Activated CD4-positive, alpha-beta T cell treated with anti-CD3 and anti-CD28 coated beads, Interleukin-2, amount 10 ng/mL, durations not matched to agents 24 days and 14 days (primary cell): ENCODE data around the gene RNGTT. TPM values are rescaled to one million over a fixed set of nuclear protein-coding genes. Genes with fewer than 3 reads are reported as not detected.
"Not testable (repeated sequence)": the region's sequence is repeated elsewhere in the genome, so short reads cannot be mapped to it uniquely, and the experiment has no call there.

Source experiments
- DNase-seq: peaks from one replicate; pipeline ENCODE4 v3.0.0; 2022
- H3K27ac Mint-ChIP-seq: one replicate; pipeline ENCODE4 v1.8.0; 2022; ENCODE audit warnings: mild to moderate bottlenecking, mixed read lengths
- H3K27me3 Mint-ChIP-seq: one replicate; pipeline ENCODE4 v1.8.0; 2022; ENCODE audit warnings: mixed read lengths
- H3K36me3 Mint-ChIP-seq: one replicate; pipeline ENCODE4 v1.8.0; 2022; ENCODE audit warnings: low read depth, mild to moderate bottlenecking, mixed read lengths
- H3K4me1 Mint-ChIP-seq: one replicate; pipeline ENCODE4 v1.8.0; 2021; ENCODE audit warnings: mixed read lengths
- H3K4me3 Mint-ChIP-seq: one replicate; pipeline ENCODE4 v1.8.0; 2022; ENCODE audit warnings: mild to moderate bottlenecking, moderate library complexity, mixed read lengths
- H3K9me3 Mint-ChIP-seq: one replicate; pipeline ENCODE4 v1.8.0; 2021; ENCODE audit warnings: mixed read lengths
- intact Hi-C: fragments of 100-400 bp; cut with micrococcal nuclease; formaldehyde crosslinking; loops from one replicate; pipeline ENCODE4 v1.15.1; 2023
- total RNA-seq: library from RNA; stranded (reverse); gene quantifications from 2 replicates; pipeline ENCODE4 v1.2.3, GENCODE V29; 2022

The RNGTT gene
- total RNA-seq, 1 donor from 2014 or later, result 25.9 TPM

DNA sequence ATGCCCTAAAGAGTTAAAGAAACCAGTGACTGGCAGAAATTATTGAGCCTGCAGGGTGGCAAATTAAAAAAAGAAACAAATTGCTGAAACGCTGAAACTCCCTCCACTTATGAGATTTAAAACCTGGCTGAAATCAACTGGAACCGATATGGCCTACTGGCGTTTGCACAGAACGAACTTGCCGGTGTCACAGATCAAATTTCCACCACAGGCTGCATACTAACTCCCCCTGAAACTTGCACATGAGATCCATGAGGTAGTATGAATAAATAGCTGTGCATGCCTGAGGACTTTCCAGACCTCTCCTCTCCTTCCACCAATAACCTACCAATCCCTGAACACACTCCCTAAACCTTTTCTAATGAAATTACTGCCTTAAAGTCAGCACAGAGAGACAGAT lies 150.4 kb downstream of the RNGTT start:
- Mint-ChIP-seq H3K4me3 (no peak overlapping the region), H3K27me3 (no peaks in the 10 kb centered on the region), H3K4me1 (peaks cover 3% of the 10 kb centered on the region), H3K27ac (no peak overlapping the region), H3K36me3 (peaks cover 4% of the 10 kb centered on the region), H3K9me3 (peaks cover 11% of the 10 kb centered on the region)
- intact Hi-C loops, result no loop called here
- DNase-seq, result no peak

DNA sequence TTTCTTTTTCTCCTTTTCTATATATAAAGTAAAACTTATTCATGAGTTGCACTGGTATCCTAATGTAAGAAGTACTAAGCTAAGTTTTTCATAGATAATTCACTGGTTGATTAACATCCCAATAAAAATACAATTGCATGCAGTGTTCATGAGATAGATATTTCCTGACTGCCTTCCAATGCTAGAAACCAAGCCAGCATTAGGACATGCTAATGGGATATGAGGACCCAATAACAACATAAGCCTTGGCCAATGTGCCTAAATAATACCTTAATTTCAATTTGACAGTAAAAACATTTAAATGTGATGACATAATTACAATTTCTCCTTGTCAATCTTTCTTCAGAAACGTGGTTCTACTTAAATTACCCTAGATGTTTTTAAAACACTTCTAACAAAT lies 152.7 kb downstream of the RNGTT start:
- Mint-ChIP-seq H3K27ac (no peak overlapping the region), H3K36me3 (peaks cover 17% of the 10 kb centered on the region), H3K4me1 (peaks cover 5% of the 10 kb centered on the region), H3K9me3 (peaks cover 22% of the 10 kb centered on the region), H3K27me3 (no peaks in the 10 kb centered on the region), H3K4me3 (no peak overlapping the region)
- intact Hi-C loops, result no loop called here
- no peak for DNase-seq

- Mint-ChIP-seq H3K36me3 (peaks cover 19% of the 10 kb centered on the region), H3K27ac (no peak overlapping the region), H3K4me3 (no peak overlapping the region), H3K9me3 (peaks cover 28% of the 10 kb centered on the region), H3K27me3 (no peaks in the 10 kb centered on the region), H3K4me1 (peaks cover 10% of the 10 kb centered on the region)
- intact Hi-C loops, result no loop called here
- no peak for DNase-seq
These were observed 153.3 kb downstream of the RNGTT start for GRCh38 chr6:88810089-88810488.

DNA sequence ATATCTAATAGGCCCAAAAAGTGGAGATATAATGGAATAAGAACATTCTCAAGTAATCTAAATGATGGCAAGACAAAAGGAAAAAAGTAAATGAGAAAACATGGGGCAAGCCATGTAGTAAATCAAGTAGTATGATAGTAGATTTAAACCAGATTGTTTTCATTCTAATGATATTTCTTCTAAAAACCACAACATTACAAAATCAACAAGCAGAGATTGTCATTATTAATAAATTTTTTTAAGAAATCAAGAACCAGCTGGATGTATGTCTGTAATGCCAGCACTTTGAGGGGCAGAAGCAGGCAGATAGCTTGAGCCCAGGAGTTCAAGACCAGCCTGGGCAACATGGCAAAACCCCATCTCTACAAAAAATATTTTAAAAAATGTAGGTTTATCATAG lies 155.0 kb downstream of the RNGTT start:
- Mint-ChIP-seq H3K9me3 (peaks cover 33% of the 10 kb centered on the region), H3K27me3 (no peaks in the 10 kb centered on the region), H3K36me3 (peaks cover 29% of the 10 kb centered on the region), H3K27ac (no peak overlapping the region), H3K4me3 (no peak overlapping the region), H3K4me1 (peaks cover 14% of the 10 kb centered on the region)
- no peak for DNase-seq
- intact Hi-C loops, result no loop called here

GRCh38 chr6:88807622-88808021 lies 155.8 kb downstream of the RNGTT start:
- Mint-ChIP-seq H3K9me3 (peaks cover 33% of the 10 kb centered on the region), H3K36me3 (peaks cover 34% of the 10 kb centered on the region), H3K27ac (no peak overlapping the region), H3K27me3 (no peaks in the 10 kb centered on the region), H3K4me1 (peaks cover 14% of the 10 kb centered on the region), H3K4me3 (no peak overlapping the region)
- no peak for DNase-seq
- intact Hi-C loops, result no loop called here

DNA sequence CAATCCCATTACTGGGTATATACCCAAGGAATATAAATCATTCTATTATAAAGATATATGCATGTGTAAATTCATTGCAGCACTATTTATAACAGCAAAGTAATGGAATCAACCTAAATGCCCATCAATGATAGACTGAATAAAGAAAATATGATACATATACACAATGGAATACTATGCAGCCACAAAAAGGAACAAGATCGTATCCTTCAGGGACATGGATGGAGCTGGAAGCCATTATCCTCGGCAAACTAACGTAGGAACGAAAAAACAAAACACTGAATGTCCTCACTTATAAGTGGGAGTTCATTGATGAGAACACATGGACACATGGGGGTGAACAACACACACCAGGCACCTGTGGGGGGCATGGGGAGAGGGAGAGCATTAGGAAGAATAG lies 156.7 kb downstream of the RNGTT start:
- intact Hi-C loops, result no loop called here
- peaks cover 40% of the 10 kb centered on the region for H3K36me3 Mint-ChIP-seq
- no peak for DNase-seq
- H3K4me3 Mint-ChIP-seq, result no peak overlapping the region
- peaks cover 36% of the 10 kb centered on the region for H3K9me3 Mint-ChIP-seq
- no peak overlapping the region for H3K27ac Mint-ChIP-seq
- no peaks in the 10 kb centered on the region for H3K27me3 Mint-ChIP-seq
- peaks cover 18% of the 10 kb centered on the region for H3K4me1 Mint-ChIP-seq

DNA sequence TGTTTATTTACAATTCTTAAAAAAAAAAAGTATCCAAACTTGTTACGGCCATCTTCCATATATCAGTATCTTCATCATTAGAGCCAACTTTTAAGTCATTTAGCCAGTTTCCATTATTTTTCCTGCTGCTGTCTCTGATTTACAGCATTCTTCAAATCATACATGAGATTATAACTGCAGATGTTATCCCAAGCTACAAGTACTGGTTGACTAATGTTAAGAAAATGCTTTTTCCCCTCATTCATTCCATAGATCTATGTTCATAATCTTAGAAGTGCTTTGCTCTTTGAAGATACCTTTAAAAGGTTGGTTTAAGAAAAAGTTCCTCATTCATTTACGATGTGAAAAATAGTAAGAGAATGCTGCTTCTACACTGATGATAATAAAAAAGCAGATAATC lies 158.7 kb downstream of the RNGTT start:
- H3K36me3 Mint-ChIP-seq, result peaks cover 45% of the 10 kb centered on the region
- H3K9me3 Mint-ChIP-seq, result peaks cover 32% of the 10 kb centered on the region
- H3K27ac Mint-ChIP-seq, result no peak overlapping the region
- H3K4me1 Mint-ChIP-seq, result peaks cover 18% of the 10 kb centered on the region
- no peak overlapping the region for H3K4me3 Mint-ChIP-seq
- no peak for DNase-seq
- H3K27me3 Mint-ChIP-seq, result no peaks in the 10 kb centered on the region
- intact Hi-C loops, result no loop called here

GRCh38 chr6:88785478-88785877 lies 177.9 kb downstream of the RNGTT start:
- H3K36me3 Mint-ChIP-seq, result peaks cover 9% of the 10 kb centered on the region
- intact Hi-C loops, result loop anchor here (10.0 kb wide), 1 partner anchor 621 kb away; the partner anchor contains the start of gene CNR1
- H3K4me1 Mint-ChIP-seq, result peaks cover 3% of the 10 kb centered on the region
- no peaks in the 10 kb centered on the region for H3K9me3 Mint-ChIP-seq
- DNase-seq, result no peak
- no peak overlapping the region for H3K4me3 Mint-ChIP-seq
- no peak overlapping the region for H3K27ac Mint-ChIP-seq
- no peaks in the 10 kb centered on the region for H3K27me3 Mint-ChIP-seq

DNA sequence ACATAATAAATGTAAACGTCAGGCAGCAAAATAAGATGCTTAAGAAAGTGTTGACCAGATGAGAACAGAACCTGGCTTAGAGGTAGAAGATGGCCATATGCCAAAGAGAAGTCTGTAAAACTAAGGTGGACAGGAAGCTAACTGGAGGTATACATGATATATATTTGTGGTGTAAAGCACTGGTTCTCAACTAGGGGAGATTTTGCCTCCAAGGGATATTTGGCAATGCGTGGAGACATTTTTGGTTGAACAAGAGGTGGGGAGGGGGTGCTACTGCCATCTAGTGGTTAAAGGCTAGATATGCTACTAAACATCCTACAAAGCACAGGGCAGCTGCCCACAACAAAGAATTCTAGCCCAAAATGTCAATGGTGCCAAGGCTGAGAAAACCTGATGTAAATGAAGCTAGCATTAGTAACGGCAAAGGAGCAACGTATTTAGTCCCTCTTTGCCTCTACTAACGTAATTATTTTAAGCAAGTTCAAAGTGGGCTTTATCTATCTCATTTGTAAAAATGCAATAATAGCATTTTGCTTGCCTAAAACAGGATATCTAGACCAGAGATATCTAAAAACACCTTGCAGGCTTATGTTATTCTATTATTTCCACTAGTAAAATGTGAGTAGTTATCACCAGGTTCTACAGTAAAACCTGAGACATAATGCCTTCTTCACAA lies 182.6 kb downstream of the RNGTT start:
- Mint-ChIP-seq H3K9me3 (no peaks in the 10 kb centered on the region), H3K4me3 (no peak overlapping the region)
- intact Hi-C loops, result loop anchor here (2.0 to 10.0 kb wide), 4 partner anchors 90 to 1388 kb away; partner anchors contain the start of gene CNR1

DNA sequence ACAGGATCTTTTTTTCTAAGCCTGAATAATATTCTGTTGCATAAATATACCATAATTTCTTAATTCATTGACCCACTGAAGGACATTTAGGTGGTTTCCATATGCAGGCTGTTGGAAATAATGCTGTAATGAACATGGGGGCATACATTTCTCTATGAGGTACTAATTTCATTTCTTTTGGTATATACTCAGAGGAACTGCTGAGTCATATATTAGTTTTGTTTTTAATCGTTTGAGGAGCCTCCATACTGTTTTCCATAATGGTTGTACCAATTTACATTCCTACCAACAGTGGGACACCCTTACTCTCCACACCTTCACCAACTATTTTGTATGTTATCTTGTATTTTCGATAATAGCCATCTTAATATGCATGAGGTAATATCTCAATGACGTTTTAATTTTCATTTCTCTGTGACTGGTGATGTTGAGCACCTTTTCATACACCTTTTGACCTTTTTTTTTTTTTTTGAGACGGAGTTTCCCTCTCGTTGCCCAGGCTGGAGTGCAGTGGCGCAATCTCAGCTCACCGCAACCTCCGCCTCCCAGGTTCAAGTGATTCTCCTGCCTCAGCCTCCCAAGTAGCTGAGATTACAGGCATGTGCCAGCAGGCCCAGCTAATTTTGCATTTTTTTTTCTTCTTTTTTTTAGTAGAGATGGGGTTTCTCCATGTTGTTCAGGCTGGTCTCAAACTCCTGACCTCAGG lies 187.4 kb downstream of the RNGTT start:
- Mint-ChIP-seq H3K36me3 (peaks cover 18% of the 10 kb centered on the region), H3K27me3 (no peaks in the 10 kb centered on the region), H3K27ac (peak overlapping the region; percentile 49), H3K4me1 (peaks cover 6% of the 10 kb centered on the region), H3K4me3 (no peak overlapping the region), H3K9me3 (no peaks in the 10 kb centered on the region)
- intact Hi-C loops, result no loop called here
- DNase-seq, result no peak

More for the DNA sequence above, 182.6 kb downstream of the RNGTT start:
- no peaks in the 10 kb centered on the region for H3K27me3 Mint-ChIP-seq
- no peak overlapping the region for H3K27ac Mint-ChIP-seq
- peaks cover 3% of the 10 kb centered on the region for H3K4me1 Mint-ChIP-seq
- peaks cover 17% of the 10 kb centered on the region for H3K36me3 Mint-ChIP-seq
- DNase-seq, result peak; percentile 85

- H3K27ac Mint-ChIP-seq, H3K4me1 Mint-ChIP-seq, intact Hi-C loops, H3K4me3 Mint-ChIP-seq, DNase-seq, H3K27me3 Mint-ChIP-seq, H3K9me3 Mint-ChIP-seq, H3K36me3 Mint-ChIP-seq: not testable (repeated sequence)
These were observed 195.3 kb downstream of the RNGTT start for GRCh38 chr6:88768114-88768513.

GRCh38 chr6:88764081-88764480 lies 199.3 kb downstream of the RNGTT start:
- Mint-ChIP-seq H3K4me3 (no peak overlapping the region), H3K4me1 (no peaks in the 10 kb centered on the region), H3K27me3 (no peaks in the 10 kb centered on the region), H3K36me3 (peaks cover 5% of the 10 kb centered on the region), H3K9me3 (no peaks in the 10 kb centered on the region), H3K27ac (no peak overlapping the region)
- no peak for DNase-seq
- intact Hi-C loops, result no loop called here

DNA sequence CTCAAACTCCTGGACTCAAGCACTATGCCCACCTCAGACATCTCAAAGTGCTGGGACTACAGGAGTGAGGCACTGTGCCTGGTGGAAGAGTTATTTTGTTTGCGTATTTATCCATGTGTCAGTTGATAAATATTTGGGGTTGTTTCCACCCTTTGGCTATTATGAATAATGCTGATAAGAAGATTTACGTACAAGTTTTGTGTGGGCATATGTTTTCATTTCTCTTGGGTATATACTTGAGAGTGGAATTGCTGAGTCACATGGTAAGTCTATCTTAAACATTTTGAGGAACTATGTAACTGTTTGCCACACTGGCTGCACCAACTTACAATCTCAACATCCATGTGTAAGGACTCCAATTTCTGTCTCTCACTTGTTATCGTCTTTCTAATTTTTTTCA lies 200.3 kb downstream of the RNGTT start:
- H3K36me3 Mint-ChIP-seq, result peaks cover 6% of the 10 kb centered on the region
- no peaks in the 10 kb centered on the region for H3K4me1 Mint-ChIP-seq
- intact Hi-C loops, result no loop called here
- no peaks in the 10 kb centered on the region for H3K27me3 Mint-ChIP-seq
- no peaks in the 10 kb centered on the region for H3K9me3 Mint-ChIP-seq
- no peak overlapping the region for H3K4me3 Mint-ChIP-seq
- DNase-seq, result no peak
- no peak overlapping the region for H3K27ac Mint-ChIP-seq

DNA sequence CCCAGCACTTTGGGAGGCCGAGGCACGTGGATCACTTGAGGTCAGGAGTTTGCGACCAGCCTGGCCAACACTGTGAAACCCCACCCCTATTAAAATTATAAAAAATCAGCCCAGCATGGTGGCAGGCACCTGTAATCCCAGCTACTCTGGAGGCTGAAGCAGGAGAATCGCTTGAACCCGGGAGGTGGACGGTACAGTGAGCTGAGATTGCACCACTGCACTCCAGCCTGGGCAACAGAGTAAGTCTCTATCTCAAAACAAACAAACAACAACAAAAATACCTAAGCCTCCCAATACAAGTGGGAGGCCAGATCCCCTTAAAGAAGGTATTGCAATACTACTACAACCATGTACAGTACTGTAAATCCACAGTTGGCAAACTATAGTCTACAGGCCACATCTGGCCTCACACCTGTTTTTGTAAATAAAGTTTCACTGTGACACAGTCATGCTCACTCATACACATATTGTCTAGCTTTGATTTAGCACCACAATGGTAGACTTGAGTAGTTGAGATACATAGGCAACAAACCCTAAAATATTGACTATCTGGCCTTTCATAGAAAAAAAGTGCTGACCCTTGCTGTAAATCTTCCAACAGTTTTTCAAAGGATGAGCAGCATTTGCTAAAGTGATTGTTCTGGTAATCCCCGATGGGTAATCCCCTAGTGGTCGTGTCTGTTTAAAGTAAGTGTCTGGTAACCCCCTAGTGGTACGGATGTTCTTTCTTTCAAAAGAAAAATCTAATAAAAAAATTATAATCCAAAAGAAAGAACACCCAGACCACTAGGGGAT lies 202.0 kb downstream of the RNGTT start:
- Mint-ChIP-seq H3K27me3 (no peaks in the 10 kb centered on the region), H3K36me3 (peaks cover 6% of the 10 kb centered on the region), H3K9me3 (no peaks in the 10 kb centered on the region), H3K27ac (no peak overlapping the region), H3K4me1 (no peaks in the 10 kb centered on the region), H3K4me3 (no peak overlapping the region)
- no peak for DNase-seq
- intact Hi-C loops, result no loop called here
